Thyroid gland (tissue), 4 donors: Measurements from ENCODE around the gene PPM1L.

ENCODE experiments used
- POLR2A ChIP-seq, 2 donors: fragments of 450-650 bp; IDR thresholded peaks; one replicate each; pipeline ENCODE4 v1.6.1; 2017; ENCODE audit warnings: antibody characterized with exemption in 2 of 2, mild to moderate bottlenecking in 2 of 2, moderate library complexity in 1 of 2
- TF ChIP-seq, protein P1 (sequence below), 6 experiments: fragments of 200-600 bp in 3 of 6; fragments of 450-650 bp in 3 of 6; sonication (generic) in 3 of 6; IDR thresholded peaks; one replicate each; pipeline ENCODE4 v1.5.1; 2016 to 2019; ENCODE audit warnings: antibody characterized with exemption in 6 of 6, mild to moderate bottlenecking in 2 of 6, inconsistent platforms in 1 of 6, moderate library complexity in 1 of 6

- TF ChIP-seq, protein P1, sequence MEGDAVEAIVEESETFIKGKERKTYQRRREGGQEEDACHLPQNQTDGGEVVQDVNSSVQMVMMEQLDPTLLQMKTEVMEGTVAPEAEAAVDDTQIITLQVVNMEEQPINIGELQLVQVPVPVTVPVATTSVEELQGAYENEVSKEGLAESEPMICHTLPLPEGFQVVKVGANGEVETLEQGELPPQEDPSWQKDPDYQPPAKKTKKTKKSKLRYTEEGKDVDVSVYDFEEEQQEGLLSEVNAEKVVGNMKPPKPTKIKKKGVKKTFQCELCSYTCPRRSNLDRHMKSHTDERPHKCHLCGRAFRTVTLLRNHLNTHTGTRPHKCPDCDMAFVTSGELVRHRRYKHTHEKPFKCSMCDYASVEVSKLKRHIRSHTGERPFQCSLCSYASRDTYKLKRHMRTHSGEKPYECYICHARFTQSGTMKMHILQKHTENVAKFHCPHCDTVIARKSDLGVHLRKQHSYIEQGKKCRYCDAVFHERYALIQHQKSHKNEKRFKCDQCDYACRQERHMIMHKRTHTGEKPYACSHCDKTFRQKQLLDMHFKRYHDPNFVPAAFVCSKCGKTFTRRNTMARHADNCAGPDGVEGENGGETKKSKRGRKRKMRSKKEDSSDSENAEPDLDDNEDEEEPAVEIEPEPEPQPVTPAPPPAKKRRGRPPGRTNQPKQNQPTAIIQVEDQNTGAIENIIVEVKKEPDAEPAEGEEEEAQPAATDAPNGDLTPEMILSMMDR (IDR thresholded peaks at IDR 0.05): no peak
- no peak for TF ChIP-seq POLR2A (IDR thresholded peaks at IDR 0.05)
These were observed 55.2 kb downstream of the PPM1L start for GRCh38 chr3:160811237-160811548.
